Stimulated activated CD4-positive, alpha-beta T cell treated with anti-CD3 and anti-CD28 coated beads, TNF-alpha, amount 100 ng/mL, for 4 hours (primary cell): ENCODE measurements around the gene ZNF750.

Experiments
- DNase-seq, 3 experiments: peaks; one replicate each; pipeline ENCODE4 v3.0.0-alpha.2; 2020; ENCODE audit warnings: low read depth in 3 of 3

The ZNF750 gene

DNA sequence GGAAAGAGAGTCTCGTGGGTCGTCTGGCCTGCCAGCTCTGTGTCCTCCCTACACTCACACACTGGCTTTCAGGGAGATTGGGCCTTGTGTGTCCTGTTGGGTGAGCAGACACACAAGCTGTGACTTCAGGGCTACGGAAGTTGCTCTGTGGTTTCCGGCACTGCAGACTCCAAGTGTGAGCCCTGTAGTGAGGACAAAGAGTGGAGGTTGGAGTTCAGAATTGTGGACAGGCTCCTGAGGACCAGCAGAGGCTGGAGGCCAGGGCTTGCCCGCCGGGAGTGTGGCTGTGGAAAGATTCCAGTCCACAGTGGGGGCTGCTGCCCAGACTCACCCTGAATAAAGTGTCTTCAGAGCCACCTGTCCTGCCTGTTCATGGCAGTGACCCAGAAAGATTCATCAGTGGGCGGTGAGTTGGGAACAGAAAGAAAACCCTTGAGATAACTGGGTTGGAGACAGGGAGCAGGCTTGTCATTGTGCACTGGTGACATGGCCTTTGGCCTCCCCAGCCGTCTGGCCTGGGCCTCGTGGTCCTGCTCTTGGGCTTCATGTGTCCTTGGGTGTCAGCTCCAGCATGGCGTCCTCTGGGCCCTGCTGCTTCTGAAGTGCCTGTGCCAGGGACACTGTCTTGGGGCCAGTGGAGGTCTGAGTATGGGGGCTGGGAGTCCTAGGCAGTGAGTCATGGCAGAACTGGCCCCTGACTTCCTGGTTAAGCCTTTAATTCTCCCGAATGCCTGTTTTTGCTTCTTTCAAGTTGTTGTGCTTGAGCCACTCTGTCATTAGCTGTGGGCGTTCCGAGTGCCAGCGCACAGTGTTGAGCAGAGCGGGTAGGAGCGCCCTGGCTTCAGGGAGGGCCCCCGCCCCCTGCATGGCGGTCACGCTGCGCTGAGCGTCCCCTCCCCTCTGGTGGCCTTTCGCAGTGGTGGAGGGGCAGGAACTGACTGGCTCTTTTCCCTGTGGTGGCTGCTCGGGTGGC is 19.9 kb upstream of the ZNF750 start:
- DNase-seq = peak in 2 of 3 experiments; percentile 22 to 37

DNA sequence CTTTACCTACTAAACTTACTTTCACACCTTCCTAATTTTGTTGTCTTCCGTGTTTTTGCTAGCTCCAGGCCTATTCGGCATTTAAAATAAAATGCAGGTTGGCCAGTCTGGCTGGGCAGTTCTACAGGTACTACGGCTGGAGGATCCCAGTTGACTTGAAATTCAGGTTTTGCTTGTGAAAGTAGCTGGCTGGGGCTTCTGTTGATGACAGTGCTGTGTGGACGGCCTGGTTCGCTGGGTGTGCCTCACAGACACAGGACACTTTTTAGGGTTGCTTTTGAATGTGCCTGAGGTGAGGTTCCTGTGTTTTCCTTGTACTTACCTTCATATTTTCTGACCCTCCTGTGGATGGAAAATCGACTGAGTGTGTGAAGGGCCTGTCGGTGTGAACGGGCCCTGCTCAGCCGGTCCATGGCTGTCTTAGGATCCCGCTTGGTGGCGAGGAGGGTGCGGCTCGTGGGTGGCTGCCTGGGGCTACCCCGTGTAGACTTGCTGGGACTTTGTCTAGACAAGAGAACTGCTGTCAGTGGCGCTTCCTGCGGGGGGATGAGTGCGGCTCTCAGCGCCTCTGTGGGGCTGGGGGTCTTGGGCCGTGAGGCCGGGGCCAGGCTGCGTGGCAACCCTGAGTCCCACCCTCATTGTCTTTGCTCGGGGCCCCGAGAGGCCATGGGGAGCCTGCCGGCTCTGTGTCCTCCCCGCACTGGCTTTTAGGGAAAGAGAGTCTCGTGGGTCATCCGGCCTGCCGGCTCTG is 18.7 kb upstream of the ZNF750 start:
- DNase-seq = no peak

DNA sequence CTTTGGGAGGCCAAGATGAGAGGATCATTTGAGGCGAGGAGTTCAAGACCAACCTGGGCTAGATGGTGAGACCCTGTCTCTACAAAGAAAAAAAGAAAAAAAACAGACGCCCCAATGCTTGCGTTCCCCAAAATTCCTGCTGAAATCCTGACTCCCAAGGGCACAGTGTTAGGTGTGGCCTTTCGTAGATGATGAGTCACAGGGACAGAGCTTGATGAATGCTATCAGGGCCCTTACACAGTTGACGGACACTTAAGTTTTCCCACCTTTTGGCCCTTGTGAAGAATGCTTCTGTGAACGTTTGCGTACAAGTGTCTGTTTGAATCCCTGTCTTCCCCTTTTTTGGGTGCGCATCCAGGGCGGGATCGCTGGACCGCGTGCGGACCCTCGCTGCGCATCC is 16.5 kb upstream of the ZNF750 start:
- DNase-seq = no peak

DNA sequence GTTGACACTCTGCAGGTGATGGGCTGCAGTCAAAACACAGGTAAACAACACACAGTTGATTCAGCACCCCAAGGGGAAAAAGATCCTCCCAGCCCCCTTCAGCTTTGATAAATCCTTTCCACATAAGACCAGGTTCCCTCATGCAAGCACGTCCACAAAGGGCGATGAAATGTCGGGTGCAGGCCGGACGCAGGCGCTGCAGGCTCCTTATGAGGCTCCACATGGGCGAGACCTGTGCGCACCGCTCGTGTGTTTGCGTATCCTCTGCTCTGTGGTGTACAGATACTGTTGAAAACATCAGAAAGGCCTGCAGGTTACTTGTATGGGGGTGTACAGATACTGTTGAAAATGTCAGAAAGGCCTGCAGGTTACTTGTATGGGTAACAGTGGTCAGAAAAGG is 14.4 kb upstream of the ZNF750 start:
- no peak for DNase-seq

DNA sequence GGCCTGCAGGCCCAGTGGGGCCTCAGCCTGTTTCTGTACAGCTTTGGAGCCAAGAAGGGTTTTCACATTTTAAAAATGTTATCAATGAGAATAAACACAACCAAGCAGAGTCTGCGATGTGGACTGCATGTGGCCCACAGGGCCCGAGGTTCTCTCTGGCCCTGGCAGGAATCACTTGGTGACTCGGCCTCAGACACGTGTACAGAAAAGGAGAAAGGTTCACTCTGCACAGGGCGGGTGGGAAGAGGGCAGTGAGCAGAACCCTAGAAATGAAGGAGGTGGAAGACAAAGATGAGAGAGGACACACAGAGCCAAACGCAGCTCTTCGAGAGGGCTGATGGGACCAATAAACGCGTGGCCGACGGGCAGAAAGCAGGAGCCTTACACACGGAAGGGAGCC is 11.6 kb upstream of the ZNF750 start:
- no peak for DNase-seq

DNA sequence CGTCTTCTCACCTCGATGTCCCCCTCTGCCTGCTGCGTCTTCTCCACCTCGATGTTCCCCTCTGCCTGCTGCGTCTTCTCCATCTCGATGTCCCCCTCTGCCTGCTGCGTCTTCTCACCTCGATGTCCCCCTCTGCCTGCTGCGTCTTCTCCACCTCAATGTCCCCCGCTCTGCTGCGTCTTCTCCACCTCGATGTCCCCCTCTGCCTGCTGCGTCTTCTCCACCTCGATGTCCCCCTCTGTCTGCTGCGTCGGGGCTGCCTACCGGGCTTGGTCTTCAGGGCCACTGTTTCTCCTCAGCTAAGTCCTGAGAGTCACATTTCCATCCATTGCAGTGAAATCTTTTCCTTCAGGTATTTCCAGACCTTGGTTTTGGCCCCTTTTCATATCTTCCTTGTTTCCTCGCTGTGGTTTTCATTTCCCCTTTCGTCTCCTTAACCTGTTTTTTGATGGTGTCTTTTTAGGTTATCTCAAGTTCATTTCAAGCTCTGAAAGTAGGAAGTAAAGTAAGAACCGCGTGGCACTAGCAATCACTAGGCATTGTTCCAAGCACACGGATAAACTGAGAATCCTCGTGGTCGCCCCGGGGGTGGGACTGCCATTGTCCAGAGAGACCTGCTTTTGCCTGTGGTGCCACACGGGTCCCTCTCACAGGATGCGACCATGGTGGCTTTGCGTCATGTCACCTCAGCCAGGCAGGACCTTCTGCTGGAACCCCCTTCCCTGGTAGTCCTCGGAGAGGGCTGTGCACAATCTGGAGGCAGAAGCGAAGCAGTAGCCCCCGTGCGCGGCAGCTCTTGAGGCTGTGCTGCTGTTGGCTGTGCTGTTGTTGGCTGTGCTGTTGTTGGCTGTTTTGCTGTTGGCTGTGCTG is 9.5 kb upstream of the ZNF750 start:
- DNase-seq = no peak

DNA sequence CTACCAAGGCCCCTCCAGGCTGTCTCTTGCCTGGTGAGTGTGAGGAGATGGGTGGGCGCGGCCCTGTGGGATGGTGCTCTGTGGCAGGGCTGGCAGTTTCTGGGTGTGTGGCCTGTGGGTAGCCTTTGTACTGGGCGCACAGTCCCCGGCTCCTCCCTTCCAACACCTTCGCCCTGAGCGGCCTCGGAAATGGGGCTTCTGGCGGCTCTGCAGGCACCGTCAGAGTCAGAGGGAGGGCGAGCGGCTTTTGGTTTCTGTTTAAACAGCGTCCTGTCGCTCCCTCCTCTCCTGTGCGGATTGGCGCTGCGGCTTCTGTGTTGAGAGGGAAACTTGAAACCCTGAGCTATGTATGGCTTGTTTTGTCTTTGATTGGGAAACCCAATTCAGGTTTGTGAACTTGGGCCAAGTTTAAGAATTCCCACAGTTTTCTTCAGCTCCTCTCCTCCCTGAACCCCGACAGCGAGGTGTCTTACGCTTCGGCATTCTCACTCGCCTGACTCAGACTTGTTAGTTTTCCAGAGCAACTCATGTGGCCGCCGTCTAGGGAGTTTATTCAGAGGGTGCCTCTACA is 8.3 kb upstream of the ZNF750 start:
- no peak for DNase-seq

DNA sequence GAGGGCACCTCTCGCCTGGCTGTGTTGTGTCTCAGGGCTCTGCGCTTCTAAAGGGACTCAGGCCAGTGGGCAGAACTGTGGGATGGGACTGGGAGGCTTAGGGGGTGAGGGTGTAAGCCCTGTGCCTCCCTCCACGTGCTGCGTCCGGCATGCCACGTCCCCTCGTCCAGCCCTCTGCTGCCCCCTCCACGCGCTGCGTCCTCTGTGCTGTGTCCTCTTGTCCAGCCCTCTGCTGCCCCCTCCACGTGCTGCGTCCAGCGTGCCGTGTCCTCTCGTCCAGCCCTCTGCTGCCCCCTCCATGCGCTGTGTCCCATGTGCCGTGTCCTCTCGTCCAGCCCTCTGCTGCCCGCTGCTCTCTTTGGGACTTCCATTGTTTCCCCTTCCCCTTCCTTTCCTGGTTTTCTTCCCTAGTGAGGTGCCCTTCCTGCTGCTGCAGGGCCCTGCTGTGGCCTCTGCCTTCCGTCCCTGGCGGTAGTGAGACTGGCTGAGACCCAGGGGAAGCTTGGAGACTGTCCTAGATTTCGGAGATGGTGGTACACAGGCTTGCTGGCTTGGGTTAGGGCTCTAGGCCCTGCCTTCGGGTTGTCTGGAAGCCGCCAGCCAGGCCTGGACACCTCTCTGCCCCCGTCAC is 6.4 kb upstream of the ZNF750 start:
- no peak for DNase-seq

DNA sequence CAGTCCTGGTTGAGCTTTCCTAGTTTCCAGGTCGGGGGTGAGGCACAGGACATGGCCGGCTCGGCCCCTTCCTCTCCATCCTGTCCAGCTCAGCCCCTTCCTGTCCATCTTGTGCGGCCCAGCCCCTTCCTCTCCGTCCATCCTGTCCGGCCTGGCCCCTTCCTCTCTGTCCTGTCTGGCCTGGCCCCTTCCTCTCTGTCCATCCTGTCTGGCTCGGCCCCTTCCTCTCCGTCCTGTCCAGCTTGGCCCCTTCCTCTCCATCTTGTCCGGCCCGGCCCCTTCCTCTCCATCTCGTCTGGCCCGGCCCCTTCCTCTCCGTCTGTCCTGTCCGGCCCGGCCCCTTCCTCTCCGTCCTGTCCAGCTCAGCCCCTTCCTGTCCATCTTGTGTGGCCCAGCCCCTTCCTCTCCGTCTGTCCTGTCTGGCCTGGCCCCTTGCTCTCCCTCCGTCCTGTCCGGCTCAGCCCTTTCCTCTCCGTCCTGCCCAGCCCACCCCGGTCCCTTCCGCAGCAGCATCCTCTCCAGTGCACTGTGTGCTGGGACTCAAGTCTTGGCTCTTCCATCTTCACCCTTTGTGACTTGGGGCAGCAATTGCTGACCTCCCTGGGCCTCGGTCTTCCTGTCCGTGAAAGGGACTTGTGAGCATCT is 5.5 kb upstream of the ZNF750 start:
- no peak for DNase-seq

DNA sequence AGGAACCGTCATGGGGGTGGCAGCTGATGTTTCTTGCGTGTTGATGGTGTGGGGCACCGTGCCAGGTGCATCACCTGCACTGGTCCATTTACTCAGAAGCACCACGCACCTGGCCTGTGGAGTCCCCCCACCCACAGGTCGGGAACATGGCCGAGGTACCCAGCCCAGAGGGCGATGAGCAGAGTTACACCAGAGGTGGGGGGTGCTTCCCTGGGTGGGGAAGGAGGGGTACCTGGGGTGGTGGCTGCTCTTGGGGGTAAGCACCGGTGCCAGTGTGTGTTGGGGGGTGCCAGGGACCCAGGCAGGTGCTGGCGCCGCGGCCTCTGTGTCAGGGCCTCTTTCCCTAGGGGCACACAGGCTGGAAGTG is 5.0 kb upstream of the ZNF750 start:
- no peak for DNase-seq

DNA sequence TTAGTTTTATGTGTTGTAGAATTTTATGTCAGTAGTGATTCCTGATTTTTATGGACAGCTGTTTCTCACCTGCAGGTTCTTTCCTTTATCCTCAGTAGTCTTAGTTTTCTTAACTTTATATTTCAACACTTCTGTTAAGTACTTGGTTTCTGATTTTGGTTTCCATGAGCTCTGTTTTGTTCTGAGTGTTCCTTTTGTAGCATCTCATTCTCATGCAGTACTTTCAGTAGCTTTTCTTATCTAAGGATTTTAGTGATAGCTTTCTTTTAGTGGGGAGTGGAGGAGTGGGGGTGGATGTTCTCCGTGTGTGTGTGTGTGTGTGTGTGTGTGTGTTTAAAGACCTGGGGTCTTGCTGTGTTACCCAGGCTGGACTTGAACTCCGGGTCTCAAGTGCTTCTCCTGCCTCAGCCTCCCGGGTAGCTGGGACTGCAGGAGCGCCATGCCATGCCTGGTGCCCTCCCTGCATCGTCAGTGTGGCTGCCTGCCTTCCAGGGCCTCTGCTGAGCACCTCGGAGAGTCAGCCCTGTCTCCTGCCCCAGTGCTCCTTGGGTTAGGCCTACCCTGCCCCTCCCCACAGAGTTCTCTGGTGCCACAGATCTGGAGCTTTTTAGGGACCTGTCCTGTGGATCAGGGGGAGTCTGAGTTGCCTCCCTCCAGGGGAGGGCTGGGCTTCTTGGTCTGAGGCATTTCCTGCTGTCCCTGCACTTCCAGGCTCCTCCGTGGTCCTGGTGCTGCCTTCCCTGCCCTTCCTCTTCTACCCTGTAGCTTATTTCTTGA is 4.3 kb upstream of the ZNF750 start:
- DNase-seq = no peak

DNA sequence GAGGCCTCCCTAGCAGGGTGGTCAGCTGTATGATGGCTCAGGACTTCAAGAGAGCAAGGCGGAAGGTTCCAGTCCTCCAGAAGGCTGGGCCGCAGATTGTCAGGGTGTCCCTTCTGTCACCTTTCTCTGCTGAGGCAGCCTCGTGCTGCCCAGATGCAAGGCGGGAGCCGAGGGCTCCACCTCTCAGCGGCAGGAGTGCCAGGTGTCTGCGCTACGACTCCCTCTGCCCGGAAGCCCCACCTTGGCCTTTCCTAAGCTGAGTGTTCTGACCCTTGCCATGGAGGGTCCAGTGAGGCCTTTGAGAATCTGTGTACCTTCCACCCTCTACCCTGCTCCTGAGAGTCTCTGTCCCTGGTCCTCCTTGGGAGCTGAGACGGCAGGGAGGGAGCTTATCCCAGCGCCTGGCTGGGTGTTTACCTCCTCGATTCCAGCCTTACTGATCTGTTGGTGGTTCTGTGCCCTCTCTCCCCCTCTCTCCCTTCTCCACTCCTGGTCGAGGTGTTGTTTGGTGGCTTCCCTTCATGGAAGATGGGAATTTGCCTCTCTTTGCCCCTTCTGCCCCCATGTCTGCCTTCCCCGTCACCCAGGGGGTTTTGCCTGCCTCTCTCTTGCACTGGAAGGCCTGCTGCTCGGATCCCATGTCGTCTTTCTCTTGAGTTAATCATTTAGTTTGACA is 2.2 kb upstream of the ZNF750 start:
- no peak for DNase-seq

DNA sequence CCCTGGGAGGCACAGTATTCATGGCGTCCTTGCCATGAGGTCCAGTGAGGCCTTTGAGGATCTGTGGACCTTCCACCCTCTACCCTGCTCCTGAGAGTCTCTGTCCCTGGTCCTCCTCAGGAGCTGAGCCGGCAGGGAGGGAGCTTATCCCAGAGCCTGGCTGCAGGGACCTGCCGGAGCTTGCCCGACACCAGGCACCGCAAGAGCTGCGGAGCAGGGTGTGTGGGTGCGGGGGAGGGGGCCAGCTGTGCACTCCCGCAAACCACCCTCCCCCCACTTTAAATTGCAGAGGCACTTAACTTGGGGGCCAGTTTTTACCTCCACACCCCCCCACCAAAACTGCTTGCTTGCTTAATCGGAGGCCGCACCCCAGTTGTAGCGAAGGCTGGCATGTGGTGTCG is 609 bp upstream of the ZNF750 start:
- no peak for DNase-seq

DNA sequence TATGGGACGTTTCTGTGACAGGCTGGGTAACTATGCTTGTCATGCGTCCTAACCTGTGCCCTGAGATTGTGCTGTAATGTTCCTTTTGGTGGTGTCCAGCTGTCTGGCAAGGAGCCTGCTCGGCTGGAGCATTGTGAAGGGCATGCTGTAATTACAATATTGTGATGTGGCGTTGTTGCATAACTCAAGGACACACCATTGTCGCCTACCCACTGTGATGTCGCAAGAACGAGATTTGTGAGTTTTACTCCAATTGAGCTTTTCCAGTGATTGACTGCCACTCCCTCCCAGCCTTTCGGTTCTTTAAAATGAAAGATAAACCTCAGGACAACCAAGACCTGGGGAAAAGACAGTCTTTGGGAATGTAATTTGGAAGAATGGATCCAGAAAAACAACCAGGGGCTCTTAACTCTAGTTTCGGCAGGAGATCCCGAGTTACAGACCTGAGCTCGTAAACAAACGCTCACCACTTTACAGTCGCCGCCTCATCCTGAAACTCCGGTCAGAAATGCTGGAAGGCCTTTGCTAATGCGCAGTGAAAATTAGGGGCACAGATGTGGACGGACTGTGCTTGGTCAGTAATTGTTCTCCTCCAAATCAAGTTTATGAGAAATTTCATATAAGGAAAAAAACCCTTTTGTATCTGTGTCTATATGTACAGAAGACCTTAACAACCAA is 1.3 kb downstream of the ZNF750 start:
- DNase-seq = no peak

DNA sequence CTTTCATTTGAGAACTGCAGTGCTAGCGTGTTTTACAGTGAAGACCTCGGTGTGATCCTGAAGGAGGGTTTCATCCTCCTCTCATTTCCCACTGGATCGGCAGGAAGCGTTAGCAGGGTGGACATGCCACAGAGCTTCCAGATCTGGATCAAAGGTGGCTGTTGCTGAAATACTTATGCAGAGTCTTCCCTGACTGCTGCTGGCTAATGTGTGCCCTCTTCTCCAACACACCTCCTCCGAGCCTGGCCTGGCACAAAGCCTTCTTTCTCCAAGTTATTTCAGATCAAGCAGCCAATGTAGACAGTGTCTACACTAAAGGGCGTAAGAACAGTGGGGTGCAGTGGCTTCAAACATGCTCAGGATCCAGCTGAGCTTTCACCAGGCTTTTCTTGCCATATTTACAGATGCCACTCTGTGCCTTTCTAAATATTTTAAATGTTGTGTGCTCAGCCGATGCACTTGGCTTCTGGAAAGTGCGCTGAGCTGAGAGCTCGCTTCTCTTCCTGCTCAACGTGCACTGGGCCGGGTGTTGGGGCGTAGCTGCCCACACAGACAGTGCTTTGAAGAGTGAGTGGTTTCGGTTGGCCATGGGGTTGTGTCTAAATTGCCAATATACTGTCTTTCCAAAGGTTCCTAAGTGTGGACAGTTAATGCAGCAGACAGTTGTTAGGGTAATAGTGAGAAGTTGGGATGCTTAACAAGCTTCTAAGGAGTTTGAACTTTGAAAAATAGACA is 2.1 kb downstream of the ZNF750 start:
- no peak for DNase-seq

DNA sequence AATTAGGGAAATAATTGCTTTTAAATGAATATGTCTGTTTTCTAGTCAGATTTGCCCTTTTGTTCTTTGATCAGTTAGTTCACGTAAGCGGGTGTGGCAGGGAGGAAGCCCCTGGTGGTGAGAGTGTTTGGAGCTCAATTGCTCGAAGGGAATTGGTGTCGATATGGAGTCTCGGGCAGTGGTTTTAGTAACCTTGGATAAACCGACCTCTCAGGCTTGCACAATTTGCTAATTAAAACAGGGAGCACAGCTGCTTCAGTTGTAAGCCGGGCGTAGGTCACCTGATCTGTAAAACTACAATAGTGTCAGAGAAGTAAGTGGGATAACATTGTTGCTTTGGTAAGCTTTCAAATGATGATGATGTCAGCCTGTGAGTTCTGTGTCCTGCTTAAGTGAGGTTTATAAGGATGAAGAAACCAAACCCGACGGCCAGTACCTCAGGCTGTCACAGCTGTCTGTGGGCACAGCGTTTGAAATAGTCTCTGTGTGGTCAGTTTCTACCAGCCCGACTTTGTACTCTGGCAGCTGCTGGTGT is 2.9 kb downstream of the ZNF750 start:
- DNase-seq = no peak

DNA sequence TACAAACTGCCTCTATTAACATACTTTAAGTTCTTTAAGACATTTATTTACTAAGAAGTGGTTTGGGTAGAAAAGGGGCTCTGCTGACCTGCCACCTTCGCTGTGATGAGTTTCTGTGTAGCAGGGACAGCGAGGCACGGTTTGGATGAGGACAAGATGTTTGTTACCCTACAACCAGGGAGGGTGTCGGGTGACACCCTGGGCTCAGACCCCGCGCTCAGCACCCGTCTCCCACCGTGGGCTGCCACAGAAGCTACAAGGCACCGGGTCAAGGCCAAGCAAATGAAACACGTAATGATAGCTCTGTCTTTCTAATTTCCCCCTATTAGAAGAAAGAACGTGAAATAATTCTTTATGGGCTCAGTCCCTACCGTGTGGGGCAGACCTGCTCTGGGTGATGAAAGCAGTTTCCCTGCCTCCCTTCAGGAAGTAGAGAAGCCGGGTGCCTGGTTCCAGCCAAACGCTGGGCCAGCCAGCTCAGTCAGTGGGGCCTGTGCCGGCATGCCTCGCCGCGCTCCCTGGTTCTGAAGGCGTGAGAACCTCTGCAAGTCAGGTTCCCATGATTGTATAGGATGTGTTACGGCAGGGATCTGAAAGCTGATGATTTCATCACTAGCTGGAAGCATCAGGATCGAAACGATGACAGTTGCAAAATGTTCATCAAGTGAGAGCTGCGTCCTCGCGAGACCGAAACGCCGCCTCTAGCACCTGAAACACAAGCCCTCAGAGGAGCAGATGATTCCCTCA is 3.9 kb downstream of the ZNF750 start:
- no peak for DNase-seq
